ENCODE measurements around the gene RIF1.
A peak's percentile ranks its signal among the peaks of the same experiment; 100 is the strongest.
"Not testable (repeated sequence)": the region's sequence is repeated elsewhere in the genome, so short reads cannot be mapped to it uniquely, and the experiment has no call there.

The RIF1 gene

GRCh38 chr2:151401149-151401548 lies 8.6 kb upstream of the RIF1 start:
- Histone ChIP-seq H3K36me3 (ENCODE audit: insufficient read depth, insufficient read length, low read length) (no peaks in the 10 kb centered on the region), H3K9me3 (ENCODE audit: insufficient read depth, low read length) (no peaks in the 10 kb centered on the region), H3K4me1 (ENCODE audit: insufficient read depth, insufficient read length) (no peaks in the 10 kb centered on the region), H3K4me3 (ENCODE audit: insufficient read length, low read depth) (no peak overlapping the region), H3K9ac (ENCODE audit: insufficient read length, low read depth) (no peak overlapping the region), H3K27me3 (ENCODE audit: insufficient read depth, insufficient read length) (no peaks in the 10 kb centered on the region)
- DNase-seq (ENCODE audit: low read depth, low spot score), result no peak
- TF ChIP-seq YY1 (IDR thresholded peaks at IDR 0.05; ENCODE audit: insufficient read depth, insufficient read length) (no peak), SUZ12 (IDR thresholded peaks at IDR 0.05; ENCODE audit: extremely low read depth, insufficient read depth, insufficient read length) (no peak), ZNF274 (IDR thresholded peaks at IDR 0.05; ENCODE audit: low read depth, low read length) (no peak)

- peaks cover 3% of the 10 kb centered on the region for H3K4me1 ChIP-seq (ENCODE audit: insufficient read depth, insufficient read length)
- DNase-seq (ENCODE audit: low read depth, low spot score), result no peak
- H3K9ac ChIP-seq (ENCODE audit: insufficient read length, low read depth), result no peak overlapping the region
- H3K36me3 ChIP-seq (ENCODE audit: insufficient read depth, insufficient read length, low read length), result no peaks in the 10 kb centered on the region
- no peak for TF ChIP-seq SUZ12 (IDR thresholded peaks at IDR 0.05; ENCODE audit: extremely low read depth, insufficient read depth, insufficient read length)
- TF ChIP-seq ZNF274 (IDR thresholded peaks at IDR 0.05; ENCODE audit: low read depth, low read length), result no peak
- TF ChIP-seq YY1 (IDR thresholded peaks at IDR 0.05; ENCODE audit: insufficient read depth, insufficient read length), result no peak
- H3K27me3 ChIP-seq (ENCODE audit: insufficient read depth, insufficient read length), result no peaks in the 10 kb centered on the region
- H3K4me3 ChIP-seq (ENCODE audit: insufficient read length, low read depth), result no peak overlapping the region
- H3K9me3 ChIP-seq (ENCODE audit: insufficient read depth, low read length), result no peaks in the 10 kb centered on the region
These were observed 5.8 kb upstream of the RIF1 start for GRCh38 chr2:151403914-151404313.

- no peak overlapping the region for H3K9ac ChIP-seq (ENCODE audit: insufficient read length, low read depth)
- H3K27me3 ChIP-seq (ENCODE audit: insufficient read depth, insufficient read length), result no peaks in the 10 kb centered on the region
- no peaks in the 10 kb centered on the region for H3K36me3 ChIP-seq (ENCODE audit: insufficient read depth, insufficient read length, low read length)
- TF ChIP-seq YY1 (IDR thresholded peaks at IDR 0.05; ENCODE audit: insufficient read depth, insufficient read length) (no peak), SUZ12 (IDR thresholded peaks at IDR 0.05; ENCODE audit: extremely low read depth, insufficient read depth, insufficient read length) (no peak), ZNF274 (IDR thresholded peaks at IDR 0.05; ENCODE audit: low read depth, low read length) (no peak)
- no peaks in the 10 kb centered on the region for H3K9me3 ChIP-seq (ENCODE audit: insufficient read depth, low read length)
- no peak for DNase-seq (ENCODE audit: low read depth, low spot score)
- no peak overlapping the region for H3K4me3 ChIP-seq (ENCODE audit: insufficient read length, low read depth)
- H3K4me1 ChIP-seq (ENCODE audit: insufficient read depth, insufficient read length), result peaks cover 3% of the 10 kb centered on the region
These were observed 4.3 kb upstream of the RIF1 start for GRCh38 chr2:151405376-151405775.

GRCh38 chr2:151407281-151407680 lies 2.4 kb upstream of the RIF1 start:
- Histone ChIP-seq H3K27me3 (ENCODE audit: insufficient read depth, insufficient read length) (no peaks in the 10 kb centered on the region), H3K4me1 (ENCODE audit: insufficient read depth, insufficient read length) (peaks cover 3% of the 10 kb centered on the region), H3K9me3 (ENCODE audit: insufficient read depth, low read length) (no peaks in the 10 kb centered on the region), H3K36me3 (ENCODE audit: insufficient read depth, insufficient read length, low read length) (peaks cover 14% of the 10 kb centered on the region), H3K4me3 (ENCODE audit: insufficient read length, low read depth) (no peak overlapping the region), H3K9ac (ENCODE audit: insufficient read length, low read depth) (no peak overlapping the region)
- DNase-seq (ENCODE audit: low read depth, low spot score), result no peak
- no peak for TF ChIP-seq YY1 (IDR thresholded peaks at IDR 0.05; ENCODE audit: insufficient read depth, insufficient read length)
- TF ChIP-seq SUZ12 (IDR thresholded peaks at IDR 0.05; ENCODE audit: extremely low read depth, insufficient read depth, insufficient read length), result no peak
- TF ChIP-seq ZNF274 (IDR thresholded peaks at IDR 0.05; ENCODE audit: low read depth, low read length), result no peak

- TF ChIP-seq YY1 (IDR thresholded peaks at IDR 0.05; ENCODE audit: insufficient read depth, insufficient read length) (no peak), ZNF274 (IDR thresholded peaks at IDR 0.05; ENCODE audit: low read depth, low read length) (no peak), SUZ12 (IDR thresholded peaks at IDR 0.05; ENCODE audit: extremely low read depth, insufficient read depth, insufficient read length) (no peak)
- Histone ChIP-seq H3K4me1 (ENCODE audit: insufficient read depth, insufficient read length) (peaks cover 3% of the 10 kb centered on the region), H3K36me3 (ENCODE audit: insufficient read depth, insufficient read length, low read length) (peaks cover 31% of the 10 kb centered on the region), H3K9ac (ENCODE audit: insufficient read length, low read depth) (peak overlapping the region; percentile 15), H3K27me3 (ENCODE audit: insufficient read depth, insufficient read length) (no peaks in the 10 kb centered on the region), H3K9me3 (ENCODE audit: insufficient read depth, low read length) (no peaks in the 10 kb centered on the region), H3K4me3 (ENCODE audit: insufficient read length, low read depth) (peak overlapping the region; percentile 99)
- DNase-seq (ENCODE audit: low read depth, low spot score), result peak; percentile 93
These were observed 708 bp upstream of the RIF1 start for GRCh38 chr2:151408788-151409600.

- TF ChIP-seq YY1 (IDR thresholded peaks at IDR 0.05; ENCODE audit: insufficient read depth, insufficient read length), result no peak
- TF ChIP-seq ZNF274 (IDR thresholded peaks at IDR 0.05; ENCODE audit: low read depth, low read length), result no peak
- TF ChIP-seq SUZ12 (IDR thresholded peaks at IDR 0.05; ENCODE audit: extremely low read depth, insufficient read depth, insufficient read length), result no peak
- no peaks in the 10 kb centered on the region for H3K9me3 ChIP-seq (ENCODE audit: insufficient read depth, low read length)
- H3K4me1 ChIP-seq (ENCODE audit: insufficient read depth, insufficient read length), result peaks cover 3% of the 10 kb centered on the region
- peak overlapping the region; percentile 99 for H3K4me3 ChIP-seq (ENCODE audit: insufficient read length, low read depth)
- peak; percentile 22 for DNase-seq (ENCODE audit: low read depth, low spot score)
- peak overlapping the region; percentile 99 for H3K9ac ChIP-seq (ENCODE audit: insufficient read length, low read depth)
- no peaks in the 10 kb centered on the region for H3K27me3 ChIP-seq (ENCODE audit: insufficient read depth, insufficient read length)
- peaks cover 44% of the 10 kb centered on the region for H3K36me3 ChIP-seq (ENCODE audit: insufficient read depth, insufficient read length, low read length)
These were observed 758 bp downstream of the RIF1 start for GRCh38 chr2:151410485-151410834.

GRCh38 chr2:151417650-151418049 lies 7.9 kb downstream of the RIF1 start:
- H3K27me3 ChIP-seq (ENCODE audit: insufficient read depth, insufficient read length), result no peaks in the 10 kb centered on the region
- H3K4me3 ChIP-seq (ENCODE audit: insufficient read length, low read depth), result no peak overlapping the region
- H3K36me3 ChIP-seq (ENCODE audit: insufficient read depth, insufficient read length, low read length), result peaks cover 91% of the 10 kb centered on the region
- TF ChIP-seq SUZ12 (IDR thresholded peaks at IDR 0.05; ENCODE audit: extremely low read depth, insufficient read depth, insufficient read length) (no peak), ZNF274 (IDR thresholded peaks at IDR 0.05; ENCODE audit: low read depth, low read length) (no peak), YY1 (IDR thresholded peaks at IDR 0.05; ENCODE audit: insufficient read depth, insufficient read length) (no peak)
- H3K9me3 ChIP-seq (ENCODE audit: insufficient read depth, low read length), result no peaks in the 10 kb centered on the region
- no peak overlapping the region for H3K9ac ChIP-seq (ENCODE audit: insufficient read length, low read depth)
- no peaks in the 10 kb centered on the region for H3K4me1 ChIP-seq (ENCODE audit: insufficient read depth, insufficient read length)
- DNase-seq (ENCODE audit: low read depth, low spot score), result no peak

GRCh38 chr2:151421681-151422080 lies 12.0 kb downstream of the RIF1 start:
- H3K27me3 ChIP-seq (ENCODE audit: insufficient read depth, insufficient read length); H3K9me3 ChIP-seq (ENCODE audit: insufficient read depth, low read length); H3K4me1 ChIP-seq (ENCODE audit: insufficient read depth, insufficient read length); H3K9ac ChIP-seq (ENCODE audit: insufficient read length, low read depth); H3K4me3 ChIP-seq (ENCODE audit: insufficient read length, low read depth); DNase-seq (ENCODE audit: low read depth, low spot score): not testable (repeated sequence)
- peaks cover 94% of the 10 kb centered on the region for H3K36me3 ChIP-seq (ENCODE audit: insufficient read depth, insufficient read length, low read length)
